ENCODE measurements around the gene ALX4. TPM values are rescaled to one million over a fixed set of nuclear protein-coding genes. Genes with fewer than 3 reads are reported as not detected.

The ALX4 gene
- total and polyA plus RNA-seq, 2 of the 8 experiments (the other 6 are each of a cell fraction or from before 2014, with no cell fraction given), result not detected

DNA sequence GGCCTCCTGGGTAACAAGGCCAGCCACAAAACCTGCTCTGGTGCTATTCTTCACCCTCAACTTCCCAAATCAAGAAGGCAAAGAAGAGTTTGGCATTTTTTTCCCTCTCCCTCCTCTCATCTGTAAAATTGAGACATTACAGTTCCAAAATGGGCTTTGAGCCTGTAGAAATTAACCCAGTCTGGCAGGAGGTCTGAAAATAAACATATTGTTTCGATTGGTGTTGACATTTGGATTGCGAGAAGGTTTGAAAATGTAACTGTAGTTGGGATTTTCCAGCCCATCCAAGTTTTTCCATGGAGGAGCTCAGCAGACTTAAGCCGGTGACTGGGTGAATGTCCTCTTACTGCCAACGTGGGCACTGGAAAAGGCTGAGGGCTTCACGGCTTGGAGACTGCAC, 35.0 kb upstream of the ALX4 start (continued):
- TF ChIP-seq, protein P1, sequence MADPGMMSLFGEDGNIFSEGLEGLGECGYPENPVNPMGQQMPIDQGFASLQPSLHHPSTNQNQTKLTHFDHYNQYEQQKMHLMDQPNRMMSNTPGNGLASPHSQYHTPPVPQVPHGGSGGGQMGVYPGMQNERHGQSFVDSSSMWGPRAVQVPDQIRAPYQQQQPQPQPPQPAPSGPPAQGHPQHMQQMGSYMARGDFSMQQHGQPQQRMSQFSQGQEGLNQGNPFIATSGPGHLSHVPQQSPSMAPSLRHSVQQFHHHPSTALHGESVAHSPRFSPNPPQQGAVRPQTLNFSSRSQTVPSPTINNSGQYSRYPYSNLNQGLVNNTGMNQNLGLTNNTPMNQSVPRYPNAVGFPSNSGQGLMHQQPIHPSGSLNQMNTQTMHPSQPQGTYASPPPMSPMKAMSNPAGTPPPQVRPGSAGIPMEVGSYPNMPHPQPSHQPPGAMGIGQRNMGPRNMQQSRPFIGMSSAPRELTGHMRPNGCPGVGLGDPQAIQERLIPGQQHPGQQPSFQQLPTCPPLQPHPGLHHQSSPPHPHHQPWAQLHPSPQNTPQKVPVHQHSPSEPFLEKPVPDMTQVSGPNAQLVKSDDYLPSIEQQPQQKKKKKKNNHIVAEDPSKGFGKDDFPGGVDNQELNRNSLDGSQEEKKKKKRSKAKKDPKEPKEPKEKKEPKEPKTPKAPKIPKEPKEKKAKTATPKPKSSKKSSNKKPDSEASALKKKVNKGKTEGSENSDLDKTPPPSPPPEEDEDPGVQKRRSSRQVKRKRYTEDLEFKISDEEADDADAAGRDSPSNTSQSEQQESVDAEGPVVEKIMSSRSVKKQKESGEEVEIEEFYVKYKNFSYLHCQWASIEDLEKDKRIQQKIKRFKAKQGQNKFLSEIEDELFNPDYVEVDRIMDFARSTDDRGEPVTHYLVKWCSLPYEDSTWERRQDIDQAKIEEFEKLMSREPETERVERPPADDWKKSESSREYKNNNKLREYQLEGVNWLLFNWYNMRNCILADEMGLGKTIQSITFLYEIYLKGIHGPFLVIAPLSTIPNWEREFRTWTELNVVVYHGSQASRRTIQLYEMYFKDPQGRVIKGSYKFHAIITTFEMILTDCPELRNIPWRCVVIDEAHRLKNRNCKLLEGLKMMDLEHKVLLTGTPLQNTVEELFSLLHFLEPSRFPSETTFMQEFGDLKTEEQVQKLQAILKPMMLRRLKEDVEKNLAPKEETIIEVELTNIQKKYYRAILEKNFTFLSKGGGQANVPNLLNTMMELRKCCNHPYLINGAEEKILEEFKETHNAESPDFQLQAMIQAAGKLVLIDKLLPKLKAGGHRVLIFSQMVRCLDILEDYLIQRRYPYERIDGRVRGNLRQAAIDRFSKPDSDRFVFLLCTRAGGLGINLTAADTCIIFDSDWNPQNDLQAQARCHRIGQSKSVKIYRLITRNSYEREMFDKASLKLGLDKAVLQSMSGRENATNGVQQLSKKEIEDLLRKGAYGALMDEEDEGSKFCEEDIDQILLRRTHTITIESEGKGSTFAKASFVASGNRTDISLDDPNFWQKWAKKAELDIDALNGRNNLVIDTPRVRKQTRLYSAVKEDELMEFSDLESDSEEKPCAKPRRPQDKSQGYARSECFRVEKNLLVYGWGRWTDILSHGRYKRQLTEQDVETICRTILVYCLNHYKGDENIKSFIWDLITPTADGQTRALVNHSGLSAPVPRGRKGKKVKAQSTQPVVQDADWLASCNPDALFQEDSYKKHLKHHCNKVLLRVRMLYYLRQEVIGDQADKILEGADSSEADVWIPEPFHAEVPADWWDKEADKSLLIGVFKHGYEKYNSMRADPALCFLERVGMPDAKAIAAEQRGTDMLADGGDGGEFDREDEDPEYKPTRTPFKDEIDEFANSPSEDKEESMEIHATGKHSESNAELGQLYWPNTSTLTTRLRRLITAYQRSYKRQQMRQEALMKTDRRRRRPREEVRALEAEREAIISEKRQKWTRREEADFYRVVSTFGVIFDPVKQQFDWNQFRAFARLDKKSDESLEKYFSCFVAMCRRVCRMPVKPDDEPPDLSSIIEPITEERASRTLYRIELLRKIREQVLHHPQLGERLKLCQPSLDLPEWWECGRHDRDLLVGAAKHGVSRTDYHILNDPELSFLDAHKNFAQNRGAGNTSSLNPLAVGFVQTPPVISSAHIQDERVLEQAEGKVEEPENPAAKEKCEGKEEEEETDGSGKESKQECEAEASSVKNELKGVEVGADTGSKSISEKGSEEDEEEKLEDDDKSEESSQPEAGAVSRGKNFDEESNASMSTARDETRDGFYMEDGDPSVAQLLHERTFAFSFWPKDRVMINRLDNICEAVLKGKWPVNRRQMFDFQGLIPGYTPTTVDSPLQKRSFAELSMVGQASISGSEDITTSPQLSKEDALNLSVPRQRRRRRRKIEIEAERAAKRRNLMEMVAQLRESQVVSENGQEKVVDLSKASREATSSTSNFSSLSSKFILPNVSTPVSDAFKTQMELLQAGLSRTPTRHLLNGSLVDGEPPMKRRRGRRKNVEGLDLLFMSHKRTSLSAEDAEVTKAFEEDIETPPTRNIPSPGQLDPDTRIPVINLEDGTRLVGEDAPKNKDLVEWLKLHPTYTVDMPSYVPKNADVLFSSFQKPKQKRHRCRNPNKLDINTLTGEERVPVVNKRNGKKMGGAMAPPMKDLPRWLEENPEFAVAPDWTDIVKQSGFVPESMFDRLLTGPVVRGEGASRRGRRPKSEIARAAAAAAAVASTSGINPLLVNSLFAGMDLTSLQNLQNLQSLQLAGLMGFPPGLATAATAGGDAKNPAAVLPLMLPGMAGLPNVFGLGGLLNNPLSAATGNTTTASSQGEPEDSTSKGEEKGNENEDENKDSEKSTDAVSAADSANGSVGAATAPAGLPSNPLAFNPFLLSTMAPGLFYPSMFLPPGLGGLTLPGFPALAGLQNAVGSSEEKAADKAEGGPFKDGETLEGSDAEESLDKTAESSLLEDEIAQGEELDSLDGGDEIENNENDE (IDR thresholded peaks at IDR 0.05; ENCODE audit: insufficient replicate concordance, low read length), result no peak
- no peak for TF ChIP-seq GTF2F1 (IDR thresholded peaks at IDR 0.05; ENCODE audit: borderline replicate concordance, low read depth, low read length)
- no peak for TF ChIP-seq CEBPB (IDR thresholded peaks at IDR 0.05; ENCODE audit: low read depth, low read length)
- no peak for TF ChIP-seq JUN (IDR thresholded peaks at IDR 0.05; ENCODE audit: low read depth, low read length)
- TF ChIP-seq SAP30 (IDR thresholded peaks at IDR 0.05; ENCODE audit: insufficient read depth, insufficient replicate concordance, low read length), result no peak
- TF ChIP-seq, protein P2, sequence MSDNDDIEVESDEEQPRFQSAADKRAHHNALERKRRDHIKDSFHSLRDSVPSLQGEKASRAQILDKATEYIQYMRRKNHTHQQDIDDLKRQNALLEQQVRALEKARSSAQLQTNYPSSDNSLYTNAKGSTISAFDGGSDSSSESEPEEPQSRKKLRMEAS (IDR thresholded peaks at IDR 0.05), result no peak
